AG08395 (cell line): ENCODE measurements around the gene PADI2.
"Not testable (repeated sequence)": the region's sequence is repeated elsewhere in the genome, so short reads cannot be mapped to it uniquely, and the experiment has no call there.

Experiments used
- DNase-seq: peaks from one replicate; pipeline ENCODE4 v3.0.0; 2012; ENCODE audit warnings: mixed read lengths, low spot score

Gene PADI2

DNA sequence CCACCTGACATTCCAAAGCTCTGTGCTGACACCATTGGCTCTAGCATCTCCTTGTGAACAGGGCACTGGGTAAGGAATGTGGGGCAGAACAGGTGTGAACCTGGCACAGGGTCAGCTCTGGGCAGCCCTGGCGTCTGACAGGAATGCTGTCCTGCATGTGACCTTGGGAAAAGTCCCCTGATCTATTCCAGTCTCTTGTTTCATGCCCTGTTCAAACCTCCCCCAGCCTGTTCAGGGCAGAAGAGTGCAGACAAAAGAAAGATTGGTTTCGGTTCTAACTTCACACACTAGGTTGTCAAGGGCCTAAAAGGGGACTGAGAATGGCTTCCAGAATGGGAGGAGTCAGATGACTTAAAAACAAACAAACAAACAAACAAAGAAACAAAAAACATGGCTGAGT, 37.8 kb downstream of the PADI2 start:
- no peak for DNase-seq

DNA sequence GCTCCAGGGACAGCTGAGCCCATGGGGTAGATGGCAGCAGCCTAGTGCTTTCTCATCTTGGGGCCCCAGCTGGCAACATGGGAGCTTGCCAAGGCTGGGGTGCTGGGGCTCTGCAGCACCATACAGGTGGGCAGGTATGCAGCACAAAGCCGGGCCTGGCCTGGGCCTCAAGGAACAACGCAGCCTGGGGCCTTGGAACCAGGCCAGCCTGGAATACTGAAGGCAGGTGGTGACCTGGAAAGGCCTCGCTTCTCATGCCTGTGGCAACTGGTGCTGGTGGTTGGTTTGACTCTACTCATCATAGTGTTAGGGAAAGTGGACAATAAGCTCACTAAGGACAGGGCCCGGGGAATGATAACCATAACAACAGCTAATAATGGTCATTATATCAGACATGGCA, 38.4 kb downstream of the PADI2 start:
- no peak for DNase-seq

DNA sequence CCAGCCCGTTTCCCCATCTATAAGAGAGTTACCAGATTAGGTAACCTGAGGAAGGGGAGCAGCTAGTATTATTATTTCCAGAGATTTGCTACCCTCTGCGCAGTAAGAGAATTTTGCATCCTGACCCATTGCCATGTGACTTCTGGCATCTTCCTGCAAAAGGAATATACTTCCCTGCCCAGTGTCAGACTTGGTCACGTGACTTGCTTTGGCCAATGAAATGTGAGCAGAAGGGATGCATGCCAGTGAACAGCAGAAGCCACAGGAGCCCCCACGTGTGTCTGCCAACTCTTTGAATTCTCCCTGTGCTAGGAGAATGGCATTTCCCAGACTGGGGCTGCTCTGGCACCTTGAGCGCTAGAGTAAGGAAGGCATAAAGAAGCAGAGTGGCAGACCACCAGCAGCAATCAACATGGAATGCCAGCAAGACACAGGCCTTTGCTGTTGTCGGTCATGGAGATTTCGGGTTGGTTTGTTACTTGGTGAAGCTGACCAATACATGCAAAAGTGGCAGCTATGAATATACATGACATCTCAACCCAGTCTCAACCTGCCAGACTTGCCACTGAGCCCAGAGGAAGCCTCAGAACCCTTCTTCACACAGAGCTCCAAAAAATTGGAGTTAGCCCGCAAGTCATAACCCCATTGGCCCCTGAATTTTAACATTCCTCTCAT, 39.0 kb downstream of the PADI2 start:
- no peak for DNase-seq

DNA sequence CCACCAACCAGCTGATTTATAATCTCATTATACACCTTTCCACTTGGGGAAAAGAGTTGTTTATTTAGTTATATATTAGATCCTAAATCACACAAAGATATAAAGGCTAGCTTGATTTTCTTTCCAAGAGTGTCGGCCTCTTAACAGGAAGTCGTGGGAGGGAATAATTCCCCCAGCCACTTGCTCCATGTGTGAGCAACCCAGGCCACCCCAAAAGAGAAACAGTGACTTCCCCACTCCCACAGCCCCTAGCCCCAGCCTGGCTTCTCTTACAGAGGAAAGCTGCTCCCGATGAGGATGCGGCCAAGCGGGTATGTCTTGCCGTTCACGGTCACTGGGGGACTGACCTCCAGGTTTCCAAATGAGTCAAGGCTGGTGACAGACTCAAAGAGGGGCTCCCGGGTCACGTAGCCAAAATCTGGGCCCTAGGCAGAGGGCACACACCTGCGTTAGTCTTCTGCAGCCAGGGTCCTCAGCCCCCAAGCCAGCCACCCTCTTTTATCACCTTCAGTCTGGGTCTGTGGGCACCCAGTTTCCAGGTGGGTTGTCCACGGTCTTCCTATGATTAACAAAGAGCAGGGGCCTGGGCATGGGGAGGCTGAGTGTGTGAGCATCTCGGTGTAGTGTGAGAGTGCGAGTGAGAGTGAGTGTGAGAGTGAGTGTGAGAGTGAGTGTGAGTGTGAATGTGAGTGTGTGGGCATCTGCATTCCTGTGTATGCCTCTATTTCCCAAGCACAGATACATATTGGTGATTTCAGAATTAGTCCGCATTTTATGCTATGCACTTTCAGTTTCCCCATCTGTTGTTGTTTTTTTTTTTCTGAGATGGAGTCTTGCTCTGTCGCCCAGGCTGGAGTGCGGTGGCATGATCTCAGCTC, 40.0 kb downstream of the PADI2 start:
- DNase-seq: no peak

DNA sequence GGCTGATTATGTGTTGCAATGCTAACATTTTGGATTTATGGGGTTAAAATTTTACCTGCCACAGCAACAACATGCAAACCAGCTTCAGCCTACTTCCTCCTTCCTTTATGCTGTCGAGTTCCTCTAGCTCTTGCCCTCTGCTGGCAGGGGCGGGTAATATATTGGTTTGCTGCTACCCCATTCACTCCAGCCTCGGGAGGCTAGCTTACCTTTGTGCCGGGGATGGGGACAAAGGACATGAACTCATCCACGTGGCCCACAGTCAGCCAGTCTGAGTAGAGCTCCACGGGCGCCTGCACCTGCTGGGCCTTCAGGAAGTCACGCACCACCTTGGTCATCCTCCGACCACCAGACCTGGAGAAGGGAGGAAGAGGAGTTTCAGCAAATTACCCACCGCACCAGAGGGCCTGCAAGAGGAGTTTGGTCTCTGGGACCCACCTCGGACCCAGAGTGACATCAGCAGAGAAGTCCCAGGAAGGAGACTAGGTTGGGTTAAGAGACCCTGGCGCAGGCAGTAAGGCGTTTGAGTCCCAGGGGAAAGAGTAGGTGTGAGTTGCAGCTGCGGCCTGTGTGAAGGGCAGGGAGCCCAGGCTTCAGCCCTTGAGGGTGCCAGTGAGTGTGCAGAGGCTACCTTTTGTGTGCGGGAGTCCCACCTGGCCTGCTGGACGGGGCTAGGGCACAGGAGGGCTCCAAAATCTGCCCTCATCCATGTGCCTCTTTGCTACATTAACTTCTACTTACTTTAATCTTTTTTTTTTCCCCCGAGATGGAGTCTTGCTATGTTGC, 43.6 kb downstream of the PADI2 start:
- peak; percentile 30 for DNase-seq

DNA sequence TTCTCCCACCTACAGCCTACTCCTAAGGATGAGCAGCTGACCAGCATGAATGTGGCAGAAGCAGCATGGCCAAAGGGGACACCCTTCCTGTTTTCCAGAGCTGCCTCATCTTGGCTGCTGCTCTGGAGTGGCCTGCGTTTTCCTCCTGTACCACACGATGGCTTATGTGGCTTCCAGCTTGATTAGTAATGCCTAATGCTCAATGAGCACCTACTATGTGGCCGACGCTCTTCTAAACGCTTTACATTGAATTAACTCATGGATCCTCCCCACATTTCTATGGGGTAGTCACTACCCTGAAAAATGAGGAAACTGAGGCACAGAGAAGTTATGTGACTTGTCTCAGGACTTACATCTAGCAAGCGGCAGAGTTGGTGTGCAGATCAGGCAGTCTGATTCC, 47.5 kb downstream of the PADI2 start:
- no peak for DNase-seq

DNA sequence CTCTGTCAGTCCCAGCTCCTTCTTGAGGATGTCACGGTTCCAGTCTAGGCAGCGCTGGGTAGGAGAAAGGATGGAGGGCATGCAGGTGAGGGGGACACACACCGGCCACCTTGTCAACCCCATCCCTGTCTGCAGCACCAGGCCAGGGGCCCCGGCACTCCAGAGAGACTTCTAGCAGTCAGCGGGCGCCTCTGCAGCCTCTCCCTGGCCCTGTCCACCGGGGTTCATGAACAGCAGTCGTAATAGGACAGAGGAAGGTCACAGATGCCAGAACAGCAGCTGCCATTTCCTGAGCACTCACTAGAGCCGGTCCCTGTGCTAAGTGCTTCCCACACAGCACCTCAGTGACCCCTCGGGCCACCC, 49.1 kb downstream of the PADI2 start:
- DNase-seq: no peak

DNA sequence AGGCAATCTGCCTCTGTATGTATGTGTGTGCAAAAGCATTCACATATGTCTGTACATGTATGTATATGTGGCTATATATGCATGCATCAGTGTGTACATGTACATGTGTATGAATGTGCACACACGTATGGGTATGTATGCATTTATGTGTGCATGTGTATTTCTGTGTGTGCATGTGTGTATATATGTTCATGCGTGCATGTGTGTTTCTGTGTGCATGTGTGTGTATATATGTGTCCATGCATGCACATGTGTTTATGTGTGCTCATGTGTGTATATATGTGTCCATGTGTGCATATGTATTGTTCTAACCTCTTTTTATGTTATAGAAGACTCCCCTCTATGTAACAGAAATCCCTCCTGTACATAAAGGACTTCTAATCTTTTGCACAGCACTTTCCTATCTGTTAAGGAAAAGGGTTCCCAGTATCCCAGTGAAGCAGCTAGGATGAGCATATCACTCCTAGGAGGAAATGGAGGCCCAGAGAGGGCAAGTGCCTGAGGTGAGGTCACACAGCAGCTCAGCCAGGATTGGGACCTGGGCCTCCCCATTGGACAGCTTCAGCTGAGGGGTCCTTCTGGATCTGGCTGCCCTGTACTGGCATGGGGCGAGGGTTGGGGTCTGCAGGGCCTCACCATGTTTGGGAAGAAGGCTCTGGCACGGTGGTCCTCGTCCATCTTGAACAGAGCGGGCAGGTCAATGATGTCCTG, 49.6 kb downstream of the PADI2 start:
- DNase-seq: no peak

DNA sequence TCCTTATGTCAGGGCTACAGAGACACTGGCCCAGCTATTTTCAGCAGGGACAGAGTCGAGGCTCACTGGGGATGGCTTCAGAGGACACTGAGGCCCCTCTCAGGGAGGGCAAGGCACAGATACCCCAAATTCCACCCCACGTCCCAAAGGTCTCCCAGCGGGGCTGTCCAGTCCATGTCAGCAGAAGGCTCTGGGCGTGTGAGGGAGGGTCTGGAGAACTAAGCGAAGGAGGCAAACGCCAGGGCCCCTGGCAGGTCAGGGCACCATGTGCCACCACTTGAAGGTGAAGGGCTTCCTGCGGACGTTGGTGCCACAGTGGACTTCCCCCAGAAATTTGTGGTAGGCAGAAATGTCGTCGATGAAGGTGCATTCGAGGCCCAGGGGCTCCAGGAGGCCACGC, 50.5 kb downstream of the PADI2 start:
- DNase-seq: no peak

DNA sequence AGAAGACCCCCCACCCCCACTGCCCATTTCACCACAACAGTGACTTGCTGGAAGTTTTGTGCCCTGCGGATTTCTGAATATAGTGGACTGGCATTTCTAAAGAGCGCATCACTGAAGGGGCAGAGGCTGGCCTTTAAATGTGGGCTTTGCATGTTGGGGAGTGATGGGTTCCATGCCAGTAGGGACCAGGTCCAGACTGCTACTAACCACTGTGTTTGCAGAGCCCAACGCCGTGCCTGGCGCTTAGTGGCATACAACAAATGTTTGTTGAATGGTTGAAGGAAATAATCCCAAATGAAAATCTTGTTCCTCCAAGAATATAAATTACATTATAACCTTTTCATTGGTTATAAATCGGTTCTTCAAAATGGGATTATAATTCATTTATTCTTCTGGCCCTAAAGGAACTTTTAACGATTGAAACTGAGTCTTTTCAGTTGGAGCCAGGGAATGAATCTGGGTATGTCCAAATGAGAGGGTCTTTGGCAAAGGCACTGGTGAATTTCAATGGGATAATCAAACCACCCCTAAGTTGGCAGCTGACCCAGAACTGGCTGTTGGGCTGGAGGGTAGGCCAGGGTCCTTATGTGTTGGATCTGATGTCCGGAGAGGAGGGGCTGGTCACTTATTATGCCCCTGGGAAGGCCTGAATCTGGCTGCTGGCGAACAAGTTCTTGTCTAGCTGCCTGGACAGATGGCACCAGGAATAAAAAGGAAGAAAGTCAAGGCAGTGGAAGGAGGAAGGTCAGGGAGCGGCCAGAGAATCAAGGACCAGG, 51.6 kb downstream of the PADI2 start:
- DNase-seq: no peak

DNA sequence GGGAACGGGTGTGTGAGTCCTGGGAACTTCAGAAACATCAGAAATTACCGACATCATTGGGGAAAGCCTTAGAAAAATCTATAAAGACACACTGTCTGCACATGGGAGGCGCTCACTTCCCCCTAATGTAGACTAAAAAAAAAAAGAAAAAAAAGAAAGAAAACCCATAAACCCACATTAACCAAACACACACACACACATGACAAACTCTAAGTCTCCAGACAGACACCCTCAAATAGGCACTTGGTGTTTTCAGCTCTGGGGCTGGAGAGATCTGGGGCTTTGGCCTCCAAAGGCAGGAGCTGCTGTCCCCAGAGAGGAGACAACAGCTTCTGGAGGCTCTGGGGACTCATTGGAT, 52.2 kb downstream of the PADI2 start:
- DNase-seq: no peak

DNA sequence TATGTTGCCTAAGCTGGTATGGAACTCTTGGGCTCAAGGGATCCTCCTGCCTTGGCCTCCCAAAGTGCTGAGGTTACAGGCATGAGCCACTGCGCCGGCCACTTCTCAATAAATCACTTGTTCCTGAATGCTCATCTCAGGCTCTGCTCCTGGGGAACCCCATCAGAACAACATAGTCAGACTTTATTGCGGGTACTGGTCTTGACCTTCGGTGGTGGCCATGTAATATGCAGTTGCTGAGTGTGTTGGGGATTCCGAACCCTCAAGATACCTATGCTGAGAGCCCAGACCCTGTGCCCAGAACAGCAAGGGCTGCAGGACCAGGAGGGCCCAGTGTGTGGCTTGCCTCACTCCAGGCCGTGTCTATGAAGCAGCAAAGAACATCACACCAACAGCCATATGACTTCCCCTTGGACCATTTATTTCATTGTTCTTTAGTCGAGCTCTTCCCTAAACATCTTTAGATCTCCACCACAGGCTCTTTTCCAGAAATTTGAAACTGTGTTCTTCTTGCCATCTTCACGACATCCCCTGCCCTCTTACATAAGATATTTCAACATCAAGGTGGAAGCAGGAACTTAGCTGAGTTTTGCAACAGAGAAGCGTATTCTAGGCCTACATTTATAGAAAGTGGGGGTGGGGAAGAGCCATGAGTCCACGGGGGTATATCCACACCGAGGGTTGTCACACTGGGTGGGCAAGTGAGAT, 52.7 kb downstream of the PADI2 start:
- no peak for DNase-seq

DNA sequence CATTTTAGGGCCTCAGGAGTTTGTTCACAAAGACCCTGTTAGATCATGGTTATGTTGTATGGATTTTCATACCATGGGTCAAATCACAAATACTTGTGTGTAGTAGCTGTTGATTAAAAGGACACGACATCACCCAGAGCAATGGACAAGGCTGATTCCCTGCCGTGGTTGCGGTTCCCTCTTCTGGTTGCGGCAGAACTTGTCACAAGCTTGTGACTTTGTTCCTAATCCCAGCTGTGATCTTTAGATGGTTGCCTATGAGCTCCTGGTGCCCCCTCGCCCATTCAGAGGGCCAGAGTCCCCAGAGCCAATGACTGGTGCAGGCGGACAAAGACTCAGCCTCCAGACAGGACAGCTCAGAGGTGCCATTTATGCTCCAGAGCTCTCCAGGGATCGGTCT, 53.6 kb downstream of the PADI2 start:
- no peak for DNase-seq

DNA sequence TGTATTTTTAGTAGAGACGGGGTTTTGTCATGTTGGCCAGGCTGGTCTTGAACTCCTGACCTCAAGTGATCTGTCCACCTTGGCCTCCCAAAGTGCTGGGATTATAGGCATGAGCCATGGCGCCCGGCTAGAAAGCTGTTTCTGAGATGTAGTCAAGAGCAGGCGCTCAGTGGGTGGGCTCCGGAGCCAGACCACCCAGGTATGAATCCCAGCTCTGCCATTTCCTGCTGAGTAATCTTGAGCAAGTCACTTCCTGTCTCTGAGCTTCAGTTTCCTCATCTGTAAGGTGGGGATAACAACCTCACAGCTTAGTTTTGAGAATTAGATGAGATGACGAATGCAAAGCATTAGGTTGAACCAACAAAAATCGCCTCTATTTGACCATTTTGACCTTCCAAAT, 56.5 kb downstream of the PADI2 start:
- DNase-seq: not testable (repeated sequence)

DNA sequence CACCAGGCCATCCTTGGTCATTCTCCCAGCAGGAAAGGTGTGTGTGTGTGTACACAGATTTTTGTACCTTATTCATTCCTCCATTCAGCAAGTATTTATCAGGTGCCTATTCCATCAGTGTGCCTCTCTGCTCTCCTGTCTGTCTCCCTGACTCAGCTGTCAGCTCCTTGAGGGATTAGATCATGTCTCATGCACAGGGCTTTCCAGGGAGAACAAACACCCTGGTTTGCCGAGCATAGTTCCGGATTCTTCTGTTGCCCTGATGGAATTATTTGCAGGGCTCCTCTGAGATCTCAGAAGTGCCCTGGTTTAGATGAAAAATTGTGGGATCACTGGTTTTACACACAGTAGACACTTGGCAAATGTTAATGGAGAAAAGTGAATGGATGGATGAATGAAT, 57.4 kb downstream of the PADI2 start:
- no peak for DNase-seq

DNA sequence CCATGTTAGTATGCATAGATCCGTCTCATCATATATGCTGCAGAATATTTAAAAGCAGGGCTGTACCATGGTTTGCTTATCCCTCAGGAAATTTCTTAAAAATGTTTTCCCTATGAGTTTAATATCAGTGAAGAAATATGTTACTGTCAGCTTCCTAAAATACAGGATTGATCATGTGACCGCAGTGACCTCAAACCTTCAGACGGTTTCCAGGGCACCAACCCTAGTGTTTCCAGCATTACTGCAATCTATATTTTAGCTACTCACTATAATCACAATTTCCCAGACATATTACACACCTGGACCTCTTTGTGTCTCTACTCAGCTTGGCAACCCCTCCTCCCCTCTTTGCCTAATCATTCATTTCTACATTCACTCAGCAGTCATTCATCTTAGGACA, 57.8 kb downstream of the PADI2 start:
- DNase-seq: no peak

DNA sequence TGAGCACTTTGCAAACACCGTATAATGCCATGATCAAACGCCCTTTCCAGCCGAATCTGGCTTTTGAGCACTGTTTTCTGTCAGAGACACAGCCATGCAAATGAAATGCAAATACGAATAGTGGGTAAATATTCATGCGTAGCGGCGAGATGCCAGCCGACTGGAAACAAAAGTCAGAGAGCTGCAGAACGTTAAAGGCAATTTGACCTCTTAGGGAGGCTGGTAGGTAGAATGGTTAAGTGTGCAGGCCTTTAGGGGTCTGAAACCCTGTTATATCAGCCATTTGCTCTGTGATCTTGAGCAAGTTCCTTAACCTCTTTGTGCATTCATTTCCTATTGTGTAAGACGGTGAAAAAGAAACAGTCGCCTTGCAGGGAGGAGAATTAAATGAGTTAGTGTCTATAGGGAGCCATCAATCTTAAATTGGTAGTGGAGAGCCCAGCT, 58.9 kb downstream of the PADI2 start:
- no peak for DNase-seq

DNA sequence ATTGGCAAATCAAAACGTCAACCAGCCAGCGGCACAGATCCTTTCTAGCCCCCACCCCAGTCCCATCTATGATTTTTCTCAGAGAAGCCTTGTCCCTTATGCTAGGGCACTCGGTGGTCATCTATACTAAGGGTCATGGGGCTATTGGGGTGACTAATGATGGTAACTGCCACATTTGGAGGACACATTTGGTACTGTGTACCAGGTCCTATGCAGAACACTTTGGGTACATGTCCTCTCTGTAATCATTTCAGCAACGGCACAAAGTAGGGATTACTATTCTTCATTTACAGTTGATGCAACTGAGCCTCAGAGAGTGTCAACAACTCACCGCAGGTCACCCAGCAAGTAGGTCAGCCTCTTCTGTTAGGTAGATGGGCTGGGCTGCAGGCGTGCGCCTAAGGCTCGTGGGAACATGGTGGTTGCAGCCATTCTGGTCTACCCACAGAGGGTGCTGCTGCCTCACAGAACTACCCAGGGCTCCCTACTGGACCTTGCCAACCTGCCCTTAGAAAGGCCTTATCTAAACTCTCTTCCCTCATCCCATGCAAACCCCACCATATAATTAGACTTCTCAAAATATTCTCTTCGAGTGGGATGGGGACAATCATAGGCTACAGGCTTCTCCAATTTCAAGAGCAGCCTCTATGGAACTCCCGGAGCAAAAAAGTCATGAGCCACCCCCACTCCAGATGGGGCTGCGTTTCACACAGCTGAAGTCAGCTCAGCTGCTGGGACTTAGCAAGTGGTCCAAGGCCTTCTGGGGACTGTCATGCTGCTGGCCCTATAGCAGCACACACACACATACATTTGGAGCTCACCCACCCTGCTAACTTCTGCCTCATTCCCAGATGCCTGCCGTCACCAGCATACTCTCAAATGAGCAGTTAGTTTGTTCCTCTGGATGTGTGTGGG, 59.6 kb downstream of the PADI2 start:
- DNase-seq: peak; percentile 84

DNA sequence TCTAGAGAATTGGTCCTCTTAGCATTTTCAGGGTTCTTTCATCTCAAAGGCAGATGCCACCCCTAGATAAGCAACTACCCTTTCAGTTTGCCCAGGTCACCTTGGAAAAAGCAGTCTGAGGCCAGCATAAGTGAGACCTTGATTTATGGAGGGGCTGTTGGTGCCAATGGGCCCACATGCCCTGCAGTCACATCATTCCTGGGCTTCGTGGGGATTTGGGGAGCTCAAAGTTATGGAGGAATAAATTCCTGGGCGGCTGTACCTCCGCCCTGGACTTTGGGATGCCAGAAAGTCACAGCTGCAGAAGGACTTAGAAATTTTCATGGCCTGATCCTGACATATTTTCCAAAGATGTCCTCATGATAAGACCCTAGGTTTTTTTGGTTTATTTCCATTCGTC, 62.7 kb downstream of the PADI2 start:
- no peak for DNase-seq

DNA sequence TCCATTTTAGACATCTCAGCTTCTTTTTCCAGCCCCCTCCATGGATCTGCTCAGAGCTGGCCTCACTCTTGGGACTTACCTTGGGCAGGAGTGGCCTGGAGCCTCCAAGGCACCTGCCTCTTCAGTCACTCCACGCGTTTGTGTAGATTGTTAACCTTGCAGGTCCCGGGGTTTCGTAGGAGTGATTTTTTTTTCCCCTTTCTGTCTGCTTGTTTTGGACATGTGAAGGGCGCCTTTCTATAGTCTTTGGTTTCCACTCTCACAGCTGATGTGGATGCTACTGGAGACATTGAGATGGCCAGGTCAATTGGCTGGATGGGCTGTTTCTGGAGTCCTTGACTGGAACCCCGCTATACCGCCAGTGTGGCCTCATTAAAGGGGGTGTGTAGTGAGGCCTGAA, 63.5 kb downstream of the PADI2 start:
- DNase-seq: no peak
